C4-2B (cell line): ENCODE data around the gene IFI27.

Experiments used
- H3K27ac ChIP-seq: fragments of 450-650 bp; 2 replicates; pipeline ENCODE4 v1.5.1; 2017
- ZFX ChIP-seq: fragments of 450-650 bp; IDR thresholded peaks from 2 replicates; pipeline ENCODE4 v1.6.1; 2017
- TF ChIP-seq, protein P1 (sequence below): fragments of 450-650 bp; conservative IDR thresholded peaks from 2 replicates; pipeline ENCODE4 v1.5.1; 2017; ENCODE audit warnings: mild to moderate bottlenecking

IFI27 gene

DNA sequence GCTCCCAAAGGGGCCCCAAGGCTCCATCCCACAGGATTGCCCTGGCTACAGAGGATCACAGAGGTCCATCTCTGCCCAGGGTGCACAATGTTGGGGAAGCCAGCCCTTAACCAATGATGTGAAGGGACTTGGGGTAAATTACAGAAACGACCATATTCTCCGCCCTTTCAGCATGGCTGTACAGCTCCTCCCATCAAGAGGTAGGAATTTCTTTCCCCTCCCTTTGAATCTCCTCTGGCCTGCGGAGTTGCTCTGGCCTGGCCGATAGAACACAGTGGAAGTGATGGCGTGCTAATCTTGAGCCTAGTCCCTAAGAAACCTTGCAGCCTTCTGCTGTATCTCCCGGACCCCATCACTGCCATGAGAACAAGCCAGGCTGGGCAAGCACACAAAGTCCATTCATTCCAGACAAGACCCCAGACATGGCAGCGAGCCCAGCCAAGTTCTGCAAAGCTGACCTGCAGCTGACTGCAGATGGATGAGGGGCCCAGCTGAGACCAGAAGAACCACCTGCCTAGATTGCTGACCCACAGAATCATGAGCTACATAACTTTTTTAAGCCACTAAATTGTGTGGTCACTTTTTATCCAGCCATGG is 6.9 kb upstream of the IFI27 start:
- TF ChIP-seq, protein P1, sequence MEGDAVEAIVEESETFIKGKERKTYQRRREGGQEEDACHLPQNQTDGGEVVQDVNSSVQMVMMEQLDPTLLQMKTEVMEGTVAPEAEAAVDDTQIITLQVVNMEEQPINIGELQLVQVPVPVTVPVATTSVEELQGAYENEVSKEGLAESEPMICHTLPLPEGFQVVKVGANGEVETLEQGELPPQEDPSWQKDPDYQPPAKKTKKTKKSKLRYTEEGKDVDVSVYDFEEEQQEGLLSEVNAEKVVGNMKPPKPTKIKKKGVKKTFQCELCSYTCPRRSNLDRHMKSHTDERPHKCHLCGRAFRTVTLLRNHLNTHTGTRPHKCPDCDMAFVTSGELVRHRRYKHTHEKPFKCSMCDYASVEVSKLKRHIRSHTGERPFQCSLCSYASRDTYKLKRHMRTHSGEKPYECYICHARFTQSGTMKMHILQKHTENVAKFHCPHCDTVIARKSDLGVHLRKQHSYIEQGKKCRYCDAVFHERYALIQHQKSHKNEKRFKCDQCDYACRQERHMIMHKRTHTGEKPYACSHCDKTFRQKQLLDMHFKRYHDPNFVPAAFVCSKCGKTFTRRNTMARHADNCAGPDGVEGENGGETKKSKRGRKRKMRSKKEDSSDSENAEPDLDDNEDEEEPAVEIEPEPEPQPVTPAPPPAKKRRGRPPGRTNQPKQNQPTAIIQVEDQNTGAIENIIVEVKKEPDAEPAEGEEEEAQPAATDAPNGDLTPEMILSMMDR, result no peak
- no peak for TF ChIP-seq ZFX
- H3K27ac ChIP-seq, result no peak overlapping the region

GRCh38 chr14:94104731-94105130 is 5.8 kb upstream of the IFI27 start:
- TF ChIP-seq ZFX, result no peak
- TF ChIP-seq, protein P1, result no peak
- H3K27ac ChIP-seq, result no peak overlapping the region

GRCh38 chr14:94109915-94110250 is 653 bp upstream of the IFI27 start:
- no peak overlapping the region for H3K27ac ChIP-seq
- TF ChIP-seq ZFX, result no peak
- TF ChIP-seq, protein P1, result no peak

GRCh38 chr14:94111276-94112095 is 950 bp downstream of the IFI27 start:
- no peak overlapping the region for H3K27ac ChIP-seq
- no peak for TF ChIP-seq ZFX
- TF ChIP-seq, protein P1, result no peak

DNA sequence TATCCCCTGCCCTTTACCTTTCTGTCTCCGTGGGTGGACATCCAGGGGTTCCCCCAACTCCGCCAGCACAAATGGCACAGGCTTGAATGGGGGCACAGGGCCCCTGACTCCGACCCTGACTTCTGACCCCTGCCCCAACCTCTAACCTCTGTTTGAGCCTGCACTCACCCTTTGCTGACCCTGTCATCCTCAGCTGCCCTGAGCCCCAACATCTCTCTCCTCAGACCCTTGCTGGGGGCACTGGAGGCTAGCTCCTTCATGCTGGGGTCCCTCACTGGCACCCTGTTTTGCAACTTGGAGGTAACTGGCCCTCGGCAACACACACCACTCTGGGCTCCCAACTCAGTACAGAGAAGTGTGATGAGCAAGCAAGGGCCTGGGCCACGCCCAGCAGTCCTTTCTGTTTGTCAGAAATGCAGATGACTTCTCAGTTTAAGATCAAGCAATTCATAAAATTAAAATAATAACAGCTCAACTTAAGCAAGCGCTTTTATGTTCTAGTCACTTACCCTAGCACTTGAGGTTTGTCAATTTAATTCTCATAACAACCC is 2.1 kb downstream of the IFI27 start:
- H3K27ac ChIP-seq, result no peak overlapping the region
- no peak for TF ChIP-seq ZFX
- TF ChIP-seq, protein P1, result no peak

GRCh38 chr14:94113073-94113472 is 2.5 kb downstream of the IFI27 start:
- TF ChIP-seq ZFX, result no peak
- TF ChIP-seq, protein P1, result no peak
- H3K27ac ChIP-seq, result no peak overlapping the region

DNA sequence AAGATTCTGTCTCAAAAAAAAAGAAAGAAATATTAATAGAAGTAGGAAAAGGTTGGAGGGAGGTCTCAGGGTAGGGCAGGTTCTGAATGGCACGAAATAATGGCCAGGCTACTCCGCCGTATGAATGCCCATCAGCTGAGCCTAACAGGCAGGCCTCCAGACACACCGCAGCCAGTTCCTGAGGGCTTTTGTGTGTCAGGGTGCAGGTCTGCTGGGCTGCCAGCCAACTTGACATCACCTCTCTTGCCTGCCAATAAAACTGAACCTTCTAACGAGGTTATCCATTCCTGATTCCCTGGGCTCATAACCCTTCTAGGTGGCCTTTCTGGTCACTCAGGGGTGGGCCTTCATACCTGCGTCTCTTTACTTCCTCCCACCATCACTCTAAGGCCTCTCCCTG is 3.0 kb downstream of the IFI27 start:
- TF ChIP-seq, protein P1, result no peak
- TF ChIP-seq ZFX, result no peak
- no peak overlapping the region for H3K27ac ChIP-seq
